SK-N-DZ (cell line): Measurements from ENCODE around the gene SLC34A1.
"Not testable (repeated sequence)": the region's sequence is repeated elsewhere in the genome, so short reads cannot be mapped to it uniquely, and the experiment has no call there.

ENCODE experiments used
- DNase-seq: peaks from one replicate; pipeline ENCODE4 v3.0.0-alpha.2; 2015; ENCODE audit warnings: low spot score

The SLC34A1 gene

GRCh38 chr5:177355162-177355867 is 28.9 kb upstream of the SLC34A1 start:
- no peak for DNase-seq

GRCh38 chr5:177355868-177356168 is 28.4 kb upstream of the SLC34A1 start:
- no peak for DNase-seq

- no peak for DNase-seq
Observed at GRCh38 chr5:177356746-177357145, 27.5 kb upstream of the SLC34A1 start.

- no peak for DNase-seq
Observed at GRCh38 chr5:177357146-177357458, 27.1 kb upstream of the SLC34A1 start.

GRCh38 chr5:177357459-177358351 is 26.5 kb upstream of the SLC34A1 start, which contains the start of gene RGS14:
Gene RGS14, plus strand, starts transcription at chr5:177357924. Its CDS starts 101 bp downstream, at chr5:177358025.
- DNase-seq, result no peak

- DNase-seq, result no peak
Observed at GRCh38 chr5:177358370-177358819, 25.8 kb upstream of the SLC34A1 start.

GRCh38 chr5:177359451-177359851 is 24.8 kb upstream of the SLC34A1 start:
- DNase-seq, result no peak

GRCh38 chr5:177359860-177360259 is 24.4 kb upstream of the SLC34A1 start:
- DNase-seq, result no peak

- DNase-seq, result not testable (repeated sequence)
Observed at GRCh38 chr5:177360740-177361139, 23.5 kb upstream of the SLC34A1 start.

GRCh38 chr5:177361418-177362291 is 22.6 kb upstream of the SLC34A1 start:
- no peak for DNase-seq

- DNase-seq, result no peak
Observed at GRCh38 chr5:177362292-177362609, 22.0 kb upstream of the SLC34A1 start.

- DNase-seq, result peak; percentile 51
Observed at GRCh38 chr5:177362610-177363507, 21.4 kb upstream of the SLC34A1 start.

- DNase-seq, result no peak
Observed at GRCh38 chr5:177363565-177363964, 20.7 kb upstream of the SLC34A1 start.

- DNase-seq, result no peak
Observed at GRCh38 chr5:177364159-177364962, 19.9 kb upstream of the SLC34A1 start.

GRCh38 chr5:177365845-177366527 is 18.2 kb upstream of the SLC34A1 start:
- no peak for DNase-seq

- DNase-seq, result peak; percentile 93
Observed at GRCh38 chr5:177366528-177367322, 17.5 kb upstream of the SLC34A1 start.

- DNase-seq, result no peak
Observed at GRCh38 chr5:177367323-177367848, 16.8 kb upstream of the SLC34A1 start.
